Coronary artery (tissue), 2 donors: ENCODE results near the gene EPSTI1.

ENCODE experiments used
- DNase-seq: peaks from one replicate; pipeline ENCODE4 v3.0.0-alpha.2; 2017; ENCODE audit warnings: low spot score
- H3K27ac ChIP-seq, 2 donors: fragments of 200-600 bp; sonication (generic); one replicate each; pipeline ENCODE4 v1.5.1; 2016 to 2019
- H3K4me3 ChIP-seq: fragments of 200-600 bp; sonication (generic); 2 replicates; pipeline ENCODE4 v1.5.1; 2016; ENCODE audit warnings: mild to moderate bottlenecking, moderate library complexity
- TF ChIP-seq, protein P1 (sequence below): fragments of 200-600 bp; sonication (generic); IDR thresholded peaks from one replicate; pipeline ENCODE4 v1.5.1; 2019; ENCODE audit warnings: antibody characterized with exemption

EPSTI1 gene

DNA sequence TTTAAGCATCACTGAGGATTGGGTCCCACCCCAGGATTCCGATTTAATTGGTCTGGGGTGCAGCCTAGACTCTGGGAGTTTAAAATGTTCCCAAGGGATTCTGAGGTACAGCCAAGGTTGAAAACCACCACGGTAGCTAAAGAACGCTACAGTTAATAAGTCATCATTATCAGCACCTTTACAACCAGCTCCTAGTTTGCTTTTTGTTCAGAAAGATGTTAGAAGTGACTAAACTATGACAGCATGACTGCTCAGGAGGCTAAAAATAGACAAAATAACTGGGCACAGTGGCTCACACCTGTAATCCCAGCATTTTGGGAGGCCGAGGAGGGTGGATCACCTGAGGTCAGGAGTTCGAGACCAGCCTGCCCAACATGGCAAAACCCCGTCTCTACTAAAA, 11.7 kb upstream of the EPSTI1 start:
- TF ChIP-seq, protein P1, sequence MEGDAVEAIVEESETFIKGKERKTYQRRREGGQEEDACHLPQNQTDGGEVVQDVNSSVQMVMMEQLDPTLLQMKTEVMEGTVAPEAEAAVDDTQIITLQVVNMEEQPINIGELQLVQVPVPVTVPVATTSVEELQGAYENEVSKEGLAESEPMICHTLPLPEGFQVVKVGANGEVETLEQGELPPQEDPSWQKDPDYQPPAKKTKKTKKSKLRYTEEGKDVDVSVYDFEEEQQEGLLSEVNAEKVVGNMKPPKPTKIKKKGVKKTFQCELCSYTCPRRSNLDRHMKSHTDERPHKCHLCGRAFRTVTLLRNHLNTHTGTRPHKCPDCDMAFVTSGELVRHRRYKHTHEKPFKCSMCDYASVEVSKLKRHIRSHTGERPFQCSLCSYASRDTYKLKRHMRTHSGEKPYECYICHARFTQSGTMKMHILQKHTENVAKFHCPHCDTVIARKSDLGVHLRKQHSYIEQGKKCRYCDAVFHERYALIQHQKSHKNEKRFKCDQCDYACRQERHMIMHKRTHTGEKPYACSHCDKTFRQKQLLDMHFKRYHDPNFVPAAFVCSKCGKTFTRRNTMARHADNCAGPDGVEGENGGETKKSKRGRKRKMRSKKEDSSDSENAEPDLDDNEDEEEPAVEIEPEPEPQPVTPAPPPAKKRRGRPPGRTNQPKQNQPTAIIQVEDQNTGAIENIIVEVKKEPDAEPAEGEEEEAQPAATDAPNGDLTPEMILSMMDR: no peak
- DNase-seq: no peak
- no peak overlapping the region for H3K27ac ChIP-seq
- no peak overlapping the region for H3K4me3 ChIP-seq

DNA sequence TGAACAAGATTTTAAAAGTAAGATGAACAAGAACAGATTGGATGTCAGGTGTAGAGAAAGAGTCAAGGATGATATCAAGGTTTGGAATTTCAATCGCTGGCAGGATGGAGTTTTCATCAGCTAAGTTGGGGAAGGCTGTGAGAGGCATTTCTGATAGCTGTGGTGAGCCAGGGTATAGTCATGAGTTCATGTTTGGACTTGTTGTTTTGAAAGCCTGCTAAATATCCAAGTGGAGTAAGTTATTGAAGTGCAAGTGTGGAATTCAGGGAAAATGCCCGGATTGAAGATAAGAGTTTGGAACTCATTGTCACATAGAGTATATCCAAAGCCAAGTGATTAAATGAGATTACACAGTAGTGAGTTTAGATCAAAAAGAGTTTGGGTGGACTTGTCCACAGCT, 11.0 kb upstream of the EPSTI1 start:
- TF ChIP-seq, protein P1: no peak
- no peak overlapping the region for H3K4me3 ChIP-seq

DNA sequence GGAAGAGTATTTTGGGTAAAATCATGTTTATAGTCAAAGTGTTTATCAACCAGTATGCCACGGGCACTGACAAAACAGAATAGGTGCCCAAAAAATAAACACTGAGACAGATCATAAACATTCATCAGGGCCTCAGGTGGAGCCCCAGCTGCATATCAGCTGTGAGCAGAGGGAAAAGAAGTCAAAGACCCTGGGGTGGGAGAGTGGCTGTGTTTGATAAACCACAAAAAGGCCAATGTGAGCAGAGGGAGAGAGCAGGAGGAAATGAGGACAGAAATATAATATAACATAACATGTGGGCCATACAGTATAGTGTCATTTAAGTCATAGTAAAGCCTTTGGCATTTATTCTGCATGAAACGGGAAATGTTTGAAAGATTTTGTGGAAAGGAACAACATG, 10.0 kb upstream of the EPSTI1 start:
- no peak overlapping the region for H3K4me3 ChIP-seq
- TF ChIP-seq, protein P1: no peak
- no peak overlapping the region for H3K27ac ChIP-seq
- DNase-seq: no peak

More for the DNA sequence above, 11.0 kb upstream of the EPSTI1 start:
- no peak overlapping the region for H3K27ac ChIP-seq
- DNase-seq: no peak

DNA sequence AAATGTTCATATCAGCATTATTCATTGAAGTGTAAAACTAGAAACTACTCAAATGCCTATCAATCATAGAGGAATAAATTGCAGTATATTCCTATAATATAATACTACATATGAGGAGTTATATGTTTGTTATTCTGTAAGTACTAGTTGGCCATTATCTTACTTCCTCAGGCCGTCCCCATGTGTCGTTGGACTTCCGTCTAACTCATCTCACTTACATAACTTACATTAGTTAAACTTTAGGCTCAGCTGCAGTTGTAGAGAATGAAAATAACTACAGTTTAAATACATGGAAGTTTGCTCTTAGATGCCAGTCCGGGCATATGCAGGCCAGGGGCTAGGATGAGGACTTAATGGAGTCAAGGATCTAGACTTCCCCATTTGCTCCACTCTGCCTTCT, 8.6 kb upstream of the EPSTI1 start:
- no peak for DNase-seq
- TF ChIP-seq, protein P1: no peak
- H3K27ac ChIP-seq: no peak overlapping the region
- H3K4me3 ChIP-seq: no peak overlapping the region

DNA sequence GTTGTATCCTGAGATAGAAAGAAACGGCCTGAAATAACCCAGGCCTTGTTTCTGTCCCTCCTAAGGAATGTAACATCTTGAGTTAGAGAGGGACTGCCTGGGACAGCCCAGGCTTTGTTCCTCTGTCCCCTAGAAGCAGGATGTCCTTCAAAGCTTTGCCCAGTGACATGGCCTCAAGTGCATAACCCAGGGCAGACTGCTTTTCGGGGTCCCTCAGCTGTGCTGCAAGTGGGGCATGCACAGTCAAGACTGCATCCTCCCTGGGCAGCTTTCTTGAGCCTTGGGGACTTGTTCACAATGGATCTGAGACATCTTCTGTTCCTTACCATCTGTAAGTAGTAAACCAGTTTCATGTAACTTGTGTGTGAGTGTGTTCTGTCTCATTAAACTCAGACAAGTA, 7.5 kb upstream of the EPSTI1 start:
- no peak overlapping the region for H3K27ac ChIP-seq
- DNase-seq: no peak
- TF ChIP-seq, protein P1: no peak
- H3K4me3 ChIP-seq: no peak overlapping the region

DNA sequence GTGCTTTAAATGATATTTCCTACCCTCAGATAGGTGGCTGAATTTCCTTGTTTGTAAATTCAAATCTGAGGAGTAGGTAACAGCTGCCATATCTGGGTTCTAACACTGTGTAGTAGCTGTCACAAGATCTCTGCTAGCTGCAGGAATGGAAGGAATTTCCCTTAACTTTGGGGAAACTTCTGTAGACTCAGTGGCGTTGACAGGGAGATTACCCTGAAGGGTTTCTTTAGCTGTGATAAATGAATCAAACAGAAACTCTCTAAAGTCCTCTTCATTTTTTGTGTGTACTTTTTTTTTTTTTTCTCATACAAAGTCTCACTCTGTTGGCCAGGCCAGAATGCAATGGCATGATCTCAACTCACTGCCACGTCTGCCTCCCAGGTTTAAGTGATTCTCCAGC, 5.3 kb upstream of the EPSTI1 start:
- DNase-seq: no peak
- Histone ChIP-seq H3K4me3 (no peak overlapping the region), H3K27ac (no peak overlapping the region)
- TF ChIP-seq, protein P1: no peak

DNA sequence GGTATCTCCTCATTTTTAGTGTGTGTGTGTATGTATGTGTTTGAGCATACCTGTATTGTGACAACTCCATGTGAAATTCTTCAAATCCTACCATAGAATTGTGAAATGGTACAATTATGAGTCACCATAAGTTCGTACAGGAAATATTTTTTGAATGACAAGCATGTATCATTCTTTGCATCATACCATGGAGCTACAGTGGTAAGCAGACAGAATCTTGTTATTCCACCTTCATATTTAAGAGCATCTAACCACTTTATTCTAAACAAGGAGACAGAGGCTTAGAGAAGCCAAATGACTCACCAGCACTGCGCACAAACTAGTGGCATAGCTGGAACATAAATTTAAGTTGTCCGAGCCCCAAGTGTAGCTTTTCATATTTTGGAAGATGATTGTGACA, 4.5 kb upstream of the EPSTI1 start:
- no peak for DNase-seq
- TF ChIP-seq, protein P1: no peak

More for the DNA sequence above, 4.5 kb upstream of the EPSTI1 start:
- Histone ChIP-seq H3K4me3 (no peak overlapping the region), H3K27ac (no peak overlapping the region)
